ENCODE results near the gene TELO2. TPM values are rescaled to one million over a fixed set of nuclear protein-coding genes. Genes with fewer than 3 reads are reported as not detected.

Gene TELO2
- total RNA-seq, result 77.9 and 87.5 TPM in 2 replicates
- long read RNA-seq, transcript TELO2-201 (21 exons, 3,314 nt), result major isoform, 12 of 17 reads
- long read RNA-seq, partial matches to known transcripts, result 2 of 17 reads
- long read RNA-seq, other reads (novel, unspliced or antisense), result 3 of 17 reads

- no peaks in the 10 kb centered on the region for H3K9me3 Mint-ChIP-seq
- peak within 1 kb of the TSS; percentile 100 for H3K27ac Mint-ChIP-seq (ENCODE audit: unreplicated experiment)
- no peaks in the 10 kb centered on the region for H3K36me3 Mint-ChIP-seq (ENCODE audit: low read depth)
- TF ChIP-seq, protein P1, sequence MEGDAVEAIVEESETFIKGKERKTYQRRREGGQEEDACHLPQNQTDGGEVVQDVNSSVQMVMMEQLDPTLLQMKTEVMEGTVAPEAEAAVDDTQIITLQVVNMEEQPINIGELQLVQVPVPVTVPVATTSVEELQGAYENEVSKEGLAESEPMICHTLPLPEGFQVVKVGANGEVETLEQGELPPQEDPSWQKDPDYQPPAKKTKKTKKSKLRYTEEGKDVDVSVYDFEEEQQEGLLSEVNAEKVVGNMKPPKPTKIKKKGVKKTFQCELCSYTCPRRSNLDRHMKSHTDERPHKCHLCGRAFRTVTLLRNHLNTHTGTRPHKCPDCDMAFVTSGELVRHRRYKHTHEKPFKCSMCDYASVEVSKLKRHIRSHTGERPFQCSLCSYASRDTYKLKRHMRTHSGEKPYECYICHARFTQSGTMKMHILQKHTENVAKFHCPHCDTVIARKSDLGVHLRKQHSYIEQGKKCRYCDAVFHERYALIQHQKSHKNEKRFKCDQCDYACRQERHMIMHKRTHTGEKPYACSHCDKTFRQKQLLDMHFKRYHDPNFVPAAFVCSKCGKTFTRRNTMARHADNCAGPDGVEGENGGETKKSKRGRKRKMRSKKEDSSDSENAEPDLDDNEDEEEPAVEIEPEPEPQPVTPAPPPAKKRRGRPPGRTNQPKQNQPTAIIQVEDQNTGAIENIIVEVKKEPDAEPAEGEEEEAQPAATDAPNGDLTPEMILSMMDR (conservative IDR thresholded peaks at IDR 0.05), result peak; percentile 27
- peak within 1 kb of the TSS; percentile 97 for H3K4me3 Mint-ChIP-seq
- DNase-seq (ENCODE audit: low read depth, low spot score), result peak; percentile 81
- peaks cover 16% of the 10 kb centered on the region for H3K4me1 Mint-ChIP-seq
- no peaks in the 10 kb centered on the region for H3K27me3 Mint-ChIP-seq (ENCODE audit: low read depth)
These were observed at the start of gene TELO2 for GRCh38 chr16:1492923-1493745. TSS of gene TELO2 (plus strand) at chr16:1493360. CDS start at chr16:1494282, 922 bp downstream.

GRCh38 chr16:1443403-1443973, 49.7 kb upstream of the TELO2 start:
- TF ChIP-seq, protein P1 (conservative IDR thresholded peaks at IDR 0.05), result no peak
- DNase-seq (ENCODE audit: low read depth, low spot score), result no peak
- Mint-ChIP-seq H3K27ac (ENCODE audit: unreplicated experiment) (no peak overlapping the region), H3K4me1 (no peaks in the 10 kb centered on the region), H3K36me3 (ENCODE audit: low read depth) (no peaks in the 10 kb centered on the region), H3K9me3 (no peaks in the 10 kb centered on the region), H3K27me3 (ENCODE audit: low read depth) (no peaks in the 10 kb centered on the region), H3K4me3 (no peak overlapping the region)

- H3K4me3 Mint-ChIP-seq, result no peak within 1 kb of the TSS
- no peaks in the 10 kb centered on the region for H3K4me1 Mint-ChIP-seq
- H3K9me3 Mint-ChIP-seq, result no peaks in the 10 kb centered on the region
- no peak within 1 kb of the TSS for H3K27ac Mint-ChIP-seq (ENCODE audit: unreplicated experiment)
- no peaks in the 10 kb centered on the region for H3K27me3 Mint-ChIP-seq (ENCODE audit: low read depth)
- TF ChIP-seq, protein P1 (conservative IDR thresholded peaks at IDR 0.05), result no peak
- no peaks in the 10 kb centered on the region for H3K36me3 Mint-ChIP-seq (ENCODE audit: low read depth)
- no peak for DNase-seq (ENCODE audit: low read depth, low spot score)
These were observed 49.0 kb upstream of the TELO2 start, which contains the start of gene CCDC154 for GRCh38 chr16:1443980-1444729. TSS of gene CCDC154 (minus strand) at chr16:1444556. CDS start at chr16:1444322, 234 bp downstream.

- H3K4me1 Mint-ChIP-seq, result no peaks in the 10 kb centered on the region
- TF ChIP-seq, protein P1 (conservative IDR thresholded peaks at IDR 0.05), result no peak
- no peaks in the 10 kb centered on the region for H3K9me3 Mint-ChIP-seq
- H3K27ac Mint-ChIP-seq (ENCODE audit: unreplicated experiment), result no peak overlapping the region
- no peaks in the 10 kb centered on the region for H3K27me3 Mint-ChIP-seq (ENCODE audit: low read depth)
- DNase-seq (ENCODE audit: low read depth, low spot score), result no peak
- H3K4me3 Mint-ChIP-seq, result no peak overlapping the region
- no peaks in the 10 kb centered on the region for H3K36me3 Mint-ChIP-seq (ENCODE audit: low read depth)
These were observed 48.2 kb upstream of the TELO2 start for GRCh38 chr16:1444730-1445517.
